GM21619 (cell line): ENCODE data around the gene DGKB.

Experiments
- ATAC-seq: cut with Tn5 transposase; IDR thresholded peaks from one replicate; pipeline ENCODE4 v1.9.1; 2021; ENCODE audit not compliant: unreplicated experiment

DGKB gene

DNA sequence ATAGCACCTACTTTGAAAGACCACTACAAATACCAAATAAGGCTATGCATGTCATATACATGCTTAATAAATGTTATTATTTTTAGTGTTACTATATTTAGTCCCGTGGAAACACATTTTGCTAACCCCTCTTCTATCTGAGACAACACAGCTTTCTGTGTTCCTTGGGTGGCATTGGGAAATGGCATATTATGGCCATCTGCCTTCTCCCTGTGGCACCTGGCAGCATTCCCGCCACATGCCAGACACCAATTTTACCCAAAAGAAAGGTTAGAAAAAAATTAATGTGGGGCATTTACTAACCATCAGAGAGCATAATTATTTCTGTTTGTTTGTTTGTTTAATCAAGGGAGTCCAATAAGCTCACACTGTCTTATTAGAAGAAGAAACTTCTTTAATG lies 744.4 kb downstream of the DGKB start:
- no peak for ATAC-seq

DNA sequence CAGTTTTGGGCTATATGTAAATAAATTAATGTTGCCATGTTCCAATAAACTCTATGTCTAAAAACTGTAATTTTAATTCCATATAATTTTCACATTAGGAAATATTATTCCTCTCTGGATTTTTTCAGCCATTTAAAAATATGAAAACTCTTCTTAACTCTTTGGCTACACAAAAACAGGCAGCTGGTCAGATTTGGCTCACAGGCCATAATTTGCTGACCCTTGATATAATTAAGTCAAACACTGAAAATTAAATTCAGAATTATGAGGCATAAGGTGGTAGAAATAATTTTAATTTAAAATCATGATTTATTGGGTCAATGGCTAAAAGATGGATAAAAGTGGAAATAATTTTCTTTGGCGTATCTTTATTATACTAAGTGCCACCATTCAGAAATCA lies 746.1 kb downstream of the DGKB start:
- no peak for ATAC-seq

- no peak for ATAC-seq
Observed at GRCh38 chr7:14148974-14149373, 753.6 kb downstream of the DGKB start.

- no peak for ATAC-seq
Observed at GRCh38 chr7:14147532-14147931, 755.0 kb downstream of the DGKB start.

- ATAC-seq = no peak
Observed at GRCh38 chr7:14144538-14144937, 758.0 kb downstream of the DGKB start.

GRCh38 chr7:14144109-14144508 lies 758.4 kb downstream of the DGKB start:
- no peak for ATAC-seq

GRCh38 chr7:14137676-14138075 lies 764.9 kb downstream of the DGKB start:
- ATAC-seq = no peak

DNA sequence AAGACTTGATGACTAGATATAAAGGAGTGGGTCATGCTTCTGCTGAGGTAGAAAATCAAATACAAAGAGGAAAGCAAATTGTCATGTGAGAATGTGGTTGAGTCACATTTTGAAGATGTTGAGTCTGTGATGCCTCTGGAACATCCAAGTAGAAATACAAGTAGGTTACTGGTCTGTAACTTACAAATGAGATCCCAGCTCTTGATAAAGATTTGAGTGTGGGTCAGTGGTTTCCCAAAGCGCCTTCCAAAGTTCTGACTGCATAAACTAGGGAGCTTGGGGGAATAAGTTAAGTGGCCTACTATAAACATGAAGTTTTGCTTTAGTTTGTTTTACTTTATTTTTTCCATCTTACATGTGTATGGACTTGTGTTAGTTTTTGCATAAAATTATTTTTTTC lies 768.8 kb downstream of the DGKB start:
- ATAC-seq = no peak

GRCh38 chr7:14125998-14126397 lies 776.6 kb downstream of the DGKB start:
- ATAC-seq = no peak

DNA sequence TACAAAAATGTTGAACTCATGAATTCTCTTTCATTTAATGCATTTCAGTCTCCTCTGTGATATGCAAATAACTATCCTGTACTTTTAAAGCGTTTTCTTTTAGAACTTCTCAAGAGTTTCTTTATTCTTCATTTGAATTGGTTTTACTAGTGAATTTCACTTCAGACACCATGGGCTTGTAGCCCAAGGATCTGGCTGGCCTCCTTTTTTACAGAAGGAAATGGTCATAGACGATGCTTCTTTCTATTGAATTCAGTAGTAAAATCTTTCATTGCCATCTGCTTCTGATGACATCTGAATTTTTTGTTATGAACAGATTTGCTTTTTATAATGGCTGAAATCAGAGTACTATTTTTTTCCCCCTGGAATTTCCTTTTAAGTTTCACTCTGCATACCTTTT lies 777.8 kb downstream of the DGKB start:
- ATAC-seq = no peak

GRCh38 chr7:14123923-14124322 lies 778.6 kb downstream of the DGKB start:
- no peak for ATAC-seq

GRCh38 chr7:14115701-14116100 lies 786.9 kb downstream of the DGKB start:
- no peak for ATAC-seq

DNA sequence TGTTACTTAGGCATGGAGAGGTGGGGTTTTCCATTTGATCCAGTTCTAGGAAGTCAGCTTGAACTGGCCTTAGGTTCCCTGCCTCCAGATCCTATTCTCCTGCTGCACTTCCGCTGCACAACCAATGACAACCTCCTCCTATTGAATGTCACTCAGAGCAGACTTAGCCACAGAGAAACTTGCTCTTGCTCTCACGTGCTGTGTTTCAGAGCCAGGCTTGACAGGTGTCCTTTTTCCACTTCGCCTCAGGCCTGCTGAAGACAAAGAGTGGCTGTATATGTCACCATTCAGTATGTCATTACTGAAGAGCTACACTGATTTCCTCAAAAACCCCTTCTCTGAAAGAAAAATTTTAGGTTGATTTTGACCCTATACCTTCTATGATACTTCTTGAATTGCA lies 797.7 kb downstream of the DGKB start:
- no peak for ATAC-seq

GRCh38 chr7:14096159-14096558 lies 806.4 kb downstream of the DGKB start:
- no peak for ATAC-seq

GRCh38 chr7:14095233-14095950 lies 807.2 kb downstream of the DGKB start:
- ATAC-seq = no peak
